HG02943 (cell line): ENCODE results near the gene ZNF784.
"Not testable (repeated sequence)": the region's sequence is repeated elsewhere in the genome, so short reads cannot be mapped to it uniquely, and the experiment has no call there.

Experiments used
- ATAC-seq: cut with Tn5 transposase; IDR thresholded peaks from one replicate; pipeline ENCODE4 v1.9.1; 2021; ENCODE audit warnings: mild to moderate bottlenecking, low read depth, moderate library complexity; ENCODE audit not compliant: unreplicated experiment

The ZNF784 gene

DNA sequence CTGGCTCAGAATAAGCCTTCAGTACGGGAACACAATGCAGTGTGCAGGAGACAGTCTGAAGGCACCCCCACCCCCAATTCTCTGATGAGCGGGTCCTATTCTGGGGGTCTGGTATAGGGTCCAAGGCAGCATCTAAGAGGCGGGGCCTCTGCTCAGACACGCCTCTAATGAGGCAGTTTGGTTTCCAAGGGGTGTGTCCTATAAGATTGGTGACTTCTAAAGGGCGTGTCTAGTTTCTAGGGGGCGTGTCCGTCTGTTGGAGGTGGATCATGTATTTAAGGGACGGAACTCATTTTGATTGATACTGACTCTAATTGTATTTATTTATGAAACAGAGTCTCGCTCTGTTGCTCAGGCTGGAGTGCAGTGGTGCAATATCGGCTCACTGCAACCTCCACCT is 33.7 kb downstream of the ZNF784 start:
- no peak for ATAC-seq

DNA sequence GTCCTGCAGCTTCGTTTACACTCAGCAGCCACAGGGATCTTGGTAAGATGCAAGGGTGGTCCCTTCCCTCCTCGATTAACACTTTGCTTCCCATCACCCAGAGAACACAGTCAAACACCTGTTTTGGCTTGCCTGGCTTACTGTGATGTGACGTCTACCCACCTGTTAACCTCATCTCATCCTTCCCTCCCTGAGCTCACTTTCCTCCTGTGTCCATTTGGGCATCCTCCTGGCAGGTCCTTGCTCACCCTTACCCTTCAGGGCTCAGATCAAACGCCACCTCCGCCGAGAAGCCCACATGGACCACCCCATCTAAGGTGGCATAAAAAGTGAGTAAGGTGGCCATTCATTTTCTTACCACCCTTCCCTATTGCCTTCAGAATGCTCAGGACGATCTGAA is 34.3 kb downstream of the ZNF784 start:
- ATAC-seq: no peak

DNA sequence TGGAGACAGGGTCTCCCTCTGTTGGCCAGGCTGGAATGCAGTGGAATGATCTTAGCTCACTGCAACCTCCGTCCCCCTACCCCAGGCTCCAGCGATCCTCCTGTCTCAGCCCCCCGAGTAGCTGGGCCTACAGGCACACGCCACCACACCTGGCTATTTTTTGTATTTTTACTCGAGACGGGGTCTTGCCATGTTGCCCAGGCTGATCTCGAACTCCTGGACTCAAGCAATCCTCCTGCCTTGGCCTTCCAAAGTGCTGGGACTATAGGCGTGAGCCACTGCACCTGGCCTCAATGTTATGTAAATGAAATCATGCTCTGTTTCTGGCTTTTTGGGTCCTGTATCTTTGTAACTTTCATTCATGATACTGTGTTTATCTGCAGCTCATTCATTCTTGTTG is 35.6 kb downstream of the ZNF784 start:
- ATAC-seq: no peak

DNA sequence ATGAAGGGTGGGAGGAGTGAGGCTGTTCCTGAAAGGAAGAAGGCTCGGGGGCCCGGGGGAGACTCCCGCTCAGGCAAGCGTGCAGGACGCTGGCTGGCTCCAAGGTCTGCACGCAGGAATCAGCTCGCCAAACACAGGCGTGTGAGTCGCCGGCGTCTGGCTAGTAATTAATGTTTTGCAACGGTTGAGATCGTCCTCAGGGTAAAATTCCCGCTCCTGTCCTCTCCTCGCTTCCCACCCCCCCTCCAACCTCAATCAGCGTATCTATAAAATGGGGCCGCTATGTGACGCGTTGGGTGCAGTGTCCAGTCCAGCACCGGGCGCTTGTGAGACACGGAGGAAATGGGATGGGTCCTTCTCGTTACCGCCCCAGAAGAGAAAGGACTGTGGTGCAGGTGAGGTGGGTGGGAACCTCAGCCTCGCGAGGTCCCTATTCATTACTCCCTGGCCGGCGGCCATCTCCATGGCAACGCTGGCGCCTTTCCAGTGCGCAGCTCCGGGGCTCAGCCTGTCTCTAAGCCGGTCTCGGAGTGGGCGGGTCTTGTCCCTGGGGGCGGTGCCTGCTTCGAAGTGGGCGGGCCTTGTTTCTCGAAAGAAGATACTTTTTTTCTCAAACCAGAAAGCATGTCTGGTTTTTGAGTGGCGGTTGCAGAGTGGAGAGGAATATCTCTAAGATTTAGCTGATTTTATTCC is 37.2 kb downstream of the ZNF784 start:
- no peak for ATAC-seq

GRCh38 chr19:55585658-55586339 is 38.6 kb downstream of the ZNF784 start:
- ATAC-seq: no peak

GRCh38 chr19:55584871-55585270 is 39.5 kb downstream of the ZNF784 start:
- no peak for ATAC-seq

DNA sequence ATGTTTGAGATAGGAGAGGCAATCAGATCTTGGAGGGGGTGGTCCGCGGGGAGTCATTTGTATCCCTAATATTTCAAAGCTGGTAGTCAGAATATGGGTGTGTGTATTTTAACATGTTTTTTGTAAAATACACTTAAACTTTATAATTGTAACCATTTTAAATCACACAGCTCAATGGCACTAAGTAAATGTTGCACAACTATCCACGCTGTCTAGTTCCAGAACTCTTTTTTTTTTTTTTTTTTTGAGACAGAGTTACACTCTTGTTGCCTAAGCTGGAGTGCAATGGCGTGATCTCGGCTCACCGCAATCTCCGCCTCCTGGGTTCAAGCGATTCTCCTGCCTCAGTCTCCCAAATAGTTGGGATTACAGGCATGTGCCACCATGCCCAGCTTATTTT is 40.5 kb downstream of the ZNF784 start:
- ATAC-seq: not testable (repeated sequence)

DNA sequence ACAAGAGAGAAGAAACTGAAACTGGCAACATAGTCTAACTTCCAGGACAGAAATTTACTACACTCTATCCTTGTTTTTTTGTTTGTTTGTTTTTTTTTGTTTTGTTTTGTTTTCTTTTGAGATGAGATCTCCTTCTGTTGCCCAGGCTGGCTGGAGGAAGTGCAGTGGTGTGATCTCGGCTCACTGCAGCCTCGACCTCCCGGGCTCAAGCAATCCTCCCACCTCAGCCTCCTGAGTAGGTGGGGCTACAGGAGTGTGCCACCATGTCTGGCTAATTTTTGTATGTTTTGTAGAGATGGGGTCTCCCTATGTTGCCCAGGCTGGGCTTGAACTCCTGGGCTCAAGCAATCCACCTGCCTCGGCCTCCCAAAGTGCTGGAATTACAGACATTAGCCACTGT is 42.1 kb downstream of the ZNF784 start:
- not testable (repeated sequence) for ATAC-seq

- ATAC-seq: no peak
Observed at GRCh38 chr19:55581823-55582223, 42.5 kb downstream of the ZNF784 start.

DNA sequence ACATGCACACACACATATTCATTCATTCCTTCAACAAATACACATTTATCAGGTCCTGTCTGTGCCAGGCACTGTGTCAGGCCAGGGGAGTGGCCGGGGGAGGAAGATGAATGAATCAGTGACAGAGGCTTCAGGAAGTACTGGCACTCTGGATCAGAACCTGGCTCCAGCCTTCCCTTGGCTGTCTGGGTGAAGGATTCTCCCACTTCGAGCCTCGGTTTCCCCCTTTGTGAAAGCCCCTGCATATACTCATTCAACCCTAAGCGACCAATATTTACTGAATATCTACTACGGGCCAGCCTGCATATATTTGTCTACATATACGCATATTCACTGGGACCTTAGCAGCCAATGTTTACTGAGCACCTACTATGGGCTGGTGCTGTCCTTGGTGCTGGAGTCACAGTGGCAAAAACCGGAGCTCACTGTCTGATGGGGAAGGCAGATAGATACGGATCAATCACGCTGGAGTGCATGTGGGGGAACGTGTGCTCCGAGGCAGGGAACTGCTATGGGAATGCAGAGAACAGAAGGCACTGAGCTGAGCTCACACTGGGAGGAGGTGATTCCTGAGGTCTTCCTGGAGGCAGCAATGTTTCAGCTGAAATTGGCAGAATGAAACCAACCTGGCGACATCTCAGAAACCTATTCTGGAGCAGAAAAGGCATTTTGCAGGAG is 43.1 kb downstream of the ZNF784 start:
- ATAC-seq: no peak

DNA sequence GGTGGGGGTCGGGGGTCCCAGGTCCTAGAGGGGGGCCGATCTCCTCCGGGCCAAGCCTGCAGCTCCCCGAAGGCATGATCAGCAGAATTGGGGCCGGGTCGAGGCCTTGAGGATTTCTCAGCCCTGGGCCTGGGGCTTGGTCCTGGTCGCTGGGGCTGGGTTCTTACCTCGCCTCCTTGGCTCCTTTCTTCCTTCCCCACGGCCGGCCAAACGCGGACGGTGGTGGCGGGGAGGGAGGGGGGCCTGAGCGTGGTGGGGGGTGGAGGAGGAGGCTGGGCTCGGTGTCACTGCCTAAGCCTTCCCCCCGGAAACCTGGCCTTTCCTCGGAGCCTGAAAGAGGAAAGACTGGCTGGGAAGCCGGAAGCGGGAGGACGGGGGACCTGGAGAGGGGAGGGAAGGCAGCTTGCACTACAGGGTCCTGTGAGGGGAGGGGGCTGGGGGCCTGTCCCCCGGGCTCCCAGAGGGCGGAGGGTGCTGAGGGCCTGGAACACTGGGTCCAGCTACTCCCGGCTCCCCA is 43.7 kb downstream of the ZNF784 start, which contains the start of gene ZNF579:
Gene ZNF579, minus strand, starts transcription at position 221 of the 517 bp plus-strand sequence. CDS start 1,209 bp downstream, outside the sequence.
- ATAC-seq: no peak

DNA sequence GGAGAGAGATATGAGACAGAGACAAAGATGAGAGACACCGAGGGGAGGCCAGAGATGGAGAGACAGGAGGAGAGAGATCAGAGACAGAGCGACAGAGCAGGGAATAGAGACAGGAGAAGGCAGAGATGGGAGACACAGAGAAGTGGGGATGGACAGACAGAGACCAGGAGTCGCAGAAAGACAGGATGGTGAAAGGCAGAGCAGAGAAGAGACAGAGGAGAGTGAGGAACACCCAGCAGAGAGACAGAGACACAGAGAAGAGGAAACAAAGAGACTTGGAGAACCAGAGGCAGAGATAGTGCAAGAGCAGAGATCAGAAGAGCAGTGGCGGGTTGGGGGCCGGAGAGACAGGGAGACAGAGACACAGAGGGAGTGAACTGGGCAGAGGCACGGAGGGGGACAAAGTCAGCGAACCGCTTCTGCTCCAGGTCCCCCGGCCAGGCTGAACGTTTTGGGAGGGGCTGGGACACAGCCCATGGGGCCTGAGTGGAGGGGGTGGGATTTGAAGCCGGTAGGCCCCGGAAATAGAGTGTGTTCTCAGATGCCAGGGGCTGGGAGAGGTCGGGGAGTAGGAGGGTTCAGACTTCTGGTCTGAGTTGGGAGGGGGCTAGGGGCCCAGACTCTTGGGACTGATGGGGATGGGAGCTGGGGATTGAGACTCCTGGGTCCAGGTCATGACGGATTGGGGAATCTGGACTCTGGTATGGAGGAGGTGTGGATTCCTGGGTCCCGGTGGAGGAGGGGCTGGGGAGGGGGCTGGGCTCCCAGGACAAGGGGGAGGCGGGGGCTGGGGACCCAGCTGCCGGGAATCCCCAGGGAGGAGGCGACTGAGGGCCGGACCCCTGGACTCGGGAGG is 44.4 kb downstream of the ZNF784 start:
- ATAC-seq: no peak

DNA sequence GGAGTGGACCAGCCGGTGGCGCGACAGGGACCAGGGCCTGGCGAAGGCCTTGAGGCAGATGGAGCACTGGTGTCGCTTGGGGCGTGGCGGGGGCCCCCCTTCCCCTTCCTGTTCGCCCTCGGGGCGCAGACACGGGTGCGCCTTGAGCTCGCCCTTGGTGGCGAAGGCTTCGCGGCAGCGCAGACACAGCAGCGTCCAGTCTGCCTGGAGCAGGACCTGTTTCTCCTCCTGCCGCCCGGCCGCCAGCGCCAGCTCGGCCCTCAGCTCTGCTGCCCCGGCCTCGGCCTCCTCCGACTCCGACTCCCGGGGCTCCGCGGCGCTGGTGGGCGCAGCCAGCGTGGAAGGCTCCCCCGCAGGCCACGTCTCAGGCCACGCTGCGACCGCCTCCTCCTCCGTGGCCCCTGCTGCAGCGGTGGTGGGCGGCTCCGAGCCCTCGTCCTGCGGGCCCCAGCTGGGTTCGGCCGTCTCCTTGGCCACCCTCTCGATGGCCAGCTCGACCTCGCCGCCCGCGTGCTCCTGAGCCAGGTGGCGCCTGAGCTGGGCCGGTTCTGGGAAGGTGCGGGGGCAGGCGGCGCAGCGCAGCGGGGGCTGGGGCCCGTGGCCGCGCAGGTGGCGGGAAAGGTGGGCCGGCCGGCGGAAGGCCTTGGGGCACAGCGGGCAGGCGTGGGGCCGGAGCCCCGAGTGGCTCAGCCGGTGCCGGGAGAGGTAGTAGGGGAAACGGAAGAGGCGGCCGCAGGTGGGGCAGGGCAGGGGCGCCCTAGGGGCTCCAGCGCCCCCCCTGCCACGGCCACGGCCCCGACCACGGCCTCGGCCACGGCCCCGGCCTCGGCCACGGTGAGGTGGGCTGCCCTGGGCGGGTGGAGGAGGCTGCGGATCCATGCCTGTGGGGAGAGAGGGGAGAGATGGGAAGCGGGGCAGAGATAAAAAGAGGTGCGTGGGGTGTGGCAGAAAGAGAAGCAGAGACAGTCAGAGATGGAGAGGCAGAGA is 45.3 kb downstream of the ZNF784 start:
- no peak for ATAC-seq

DNA sequence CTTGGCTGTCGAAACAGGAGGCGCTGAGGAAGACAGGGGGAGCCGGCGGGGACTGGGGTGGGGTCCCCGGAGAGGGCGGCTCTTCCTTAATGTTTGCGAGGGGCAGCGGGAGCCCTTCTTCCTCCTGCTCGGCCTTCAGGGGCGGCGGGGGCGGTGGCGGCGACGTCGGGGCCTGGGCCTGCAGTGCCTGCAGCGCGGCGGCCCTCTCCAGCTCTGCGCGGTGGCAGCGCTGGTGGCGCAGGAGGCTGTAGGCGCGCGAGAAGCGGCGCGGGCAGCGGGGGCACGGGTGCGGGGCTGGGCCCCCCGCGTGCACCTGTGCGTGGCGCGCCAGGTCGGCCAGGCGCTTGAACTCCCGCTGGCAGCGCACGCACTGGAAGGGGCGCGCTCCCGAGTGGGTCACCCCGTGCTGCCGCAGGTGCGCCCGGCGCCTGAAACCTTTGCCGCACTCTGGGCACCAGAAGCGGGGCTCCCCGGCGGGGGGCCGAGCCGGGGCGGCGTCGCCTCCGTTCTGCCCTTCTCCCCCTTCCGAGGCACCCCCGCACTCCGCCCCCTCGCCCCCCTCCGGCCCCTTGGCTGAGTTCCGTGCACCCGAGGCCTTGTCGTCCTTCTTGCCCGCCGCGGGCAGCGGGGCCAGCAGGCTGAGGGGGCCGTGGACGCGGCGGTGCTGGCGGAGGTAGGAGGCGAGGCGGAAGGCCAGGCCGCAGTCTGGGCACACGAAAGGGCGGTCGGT is 46.2 kb downstream of the ZNF784 start:
- no peak for ATAC-seq

DNA sequence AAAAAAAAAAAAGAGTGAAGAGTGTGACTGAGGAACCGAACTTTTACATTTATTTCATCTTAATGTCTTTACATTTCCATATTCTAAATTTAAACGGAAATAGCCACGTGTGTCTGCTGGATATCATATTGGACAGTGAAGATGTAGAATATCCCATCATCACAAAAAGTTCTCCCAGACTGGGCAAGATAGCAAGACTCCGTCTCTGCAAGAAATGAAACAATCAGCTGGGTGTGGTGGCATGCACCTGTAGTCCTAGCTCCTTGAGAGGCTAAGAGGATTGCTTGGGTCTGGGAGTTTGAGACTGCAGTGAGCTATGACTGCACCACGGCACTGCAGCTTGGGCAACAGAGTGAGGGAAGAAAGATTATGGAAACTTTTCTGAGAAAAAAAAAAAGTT is 47.6 kb downstream of the ZNF784 start:
- ATAC-seq: no peak

- ATAC-seq: not testable (repeated sequence)
Observed at GRCh38 chr19:55573929-55574328, 50.4 kb downstream of the ZNF784 start.
